RWPE1 (cell line): ENCODE results near the gene RDH8.

ENCODE experiments used
- CTCF ChIA-PET: fragments of 350-600 bp; sonication (Branson Sonifier 250); formaldehyde crosslinking; extraction: SDS; loops from one replicate; lab custom pipeline; 2021; lab: Yijun Ruan, JAX
- POLR2A ChIA-PET: fragments of 400-600 bp; formaldehyde crosslinking; extraction: SDS; loops from one replicate; lab custom pipeline; 2020; ENCODE audit warnings: antibody characterized with exemption; ENCODE audit not compliant: low non-redundant PET; lab: Yijun Ruan, JAX
- DNase-seq: peaks from one replicate; pipeline ENCODE4 v3.0.0; 2012; ENCODE audit warnings: low spot score
- H3K27ac ChIP-seq: fragments of 450-650 bp; 2 replicates; pipeline ENCODE4 v1.5.1; 2017
- CTCF ChIP-seq: fragments of 450-650 bp; conservative IDR thresholded peaks from 2 replicates; pipeline ENCODE4 v1.5.1; 2017; ENCODE audit warnings: low read depth, mild to moderate bottlenecking

Gene RDH8

GRCh38 chr19:9970481-9970880, 42.8 kb upstream of the RDH8 start:
- ChIA-PET CTCF (no interaction called here), POLR2A (interaction anchor here (0.6 kb wide), 1 partner anchor 276 kb away, joined by 6 read pairs; no protein-coding TSS in a partner anchor)
- no peak overlapping the region for H3K27ac ChIP-seq
- DNase-seq = no peak
- TF ChIP-seq CTCF = no peak

GRCh38 chr19:9971166-9971897, 42.0 kb upstream of the RDH8 start:
- H3K27ac ChIP-seq = no peak overlapping the region
- POLR2A ChIA-PET = no interaction called here
- DNase-seq = no peak
- TF ChIP-seq CTCF = no peak
- CTCF ChIA-PET = no interaction called here

- POLR2A ChIA-PET = no interaction called here
- H3K27ac ChIP-seq = no peak overlapping the region
- no peak for TF ChIP-seq CTCF
- no peak for DNase-seq
- CTCF ChIA-PET = no interaction called here
These were observed 41.2 kb upstream of the RDH8 start for GRCh38 chr19:9972103-9972502.

- H3K27ac ChIP-seq = no peak overlapping the region
- no peak for DNase-seq
- ChIA-PET CTCF (interaction anchor here (4.6 kb wide), 1 partner anchor 19 kb away, joined by 38 read pairs; no protein-coding TSS in a partner anchor), POLR2A (no interaction called here)
- TF ChIP-seq CTCF = no peak
These were observed 31.6 kb upstream of the RDH8 start for GRCh38 chr19:9981406-9982260.

- DNase-seq = no peak
- CTCF ChIA-PET = interaction anchor here (1.1 kb wide), 1 partner anchor 41 kb away, joined by 5 read pairs; no protein-coding TSS in a partner anchor
- no peak overlapping the region for H3K27ac ChIP-seq
- POLR2A ChIA-PET = no interaction called here
- no peak for TF ChIP-seq CTCF
These were observed 26.4 kb upstream of the RDH8 start for GRCh38 chr19:9986787-9987281.

- POLR2A ChIA-PET = no interaction called here
- no peak for TF ChIP-seq CTCF
- no peak for DNase-seq
- no peak overlapping the region for H3K27ac ChIP-seq
- CTCF ChIA-PET = no interaction called here
These were observed 23.8 kb upstream of the RDH8 start for GRCh38 chr19:9989504-9989903.
